ENCODE results near the gene EHMT1.

EHMT1 gene

DNA sequence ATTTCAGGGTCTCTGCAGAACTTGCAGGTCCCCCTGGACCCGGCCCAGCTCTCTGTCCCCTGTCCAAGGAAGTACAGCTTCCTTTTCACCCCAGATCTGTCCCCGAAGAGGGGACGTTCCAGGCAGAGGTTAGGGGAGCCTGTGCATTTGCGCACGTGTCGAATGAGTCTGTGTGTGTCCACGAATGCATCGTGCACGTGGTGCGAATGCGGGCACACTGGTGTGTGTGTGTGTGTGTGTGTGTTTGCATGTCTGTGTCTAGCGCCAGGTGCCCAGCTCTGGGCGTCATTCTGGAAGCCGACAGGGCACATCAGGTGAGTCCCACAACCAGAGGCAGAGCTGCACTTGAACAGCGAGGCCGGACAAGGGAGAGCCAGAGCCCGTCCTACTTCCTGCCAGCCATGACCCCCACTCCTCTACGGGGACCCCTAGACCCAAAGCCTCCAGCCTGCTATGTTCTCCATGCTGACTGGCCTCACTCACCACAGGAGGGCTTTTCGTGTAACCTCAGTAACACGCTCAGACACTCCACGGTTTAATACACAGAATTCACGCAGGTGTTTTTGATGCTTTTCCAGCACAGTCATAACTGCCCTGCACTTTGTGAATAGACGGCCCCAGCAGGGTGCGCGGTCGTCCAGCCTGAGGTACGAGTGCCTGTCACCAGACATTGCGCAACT lies 217.5 kb downstream of the EHMT1 start:
- Histone ChIP-seq H3K4me3 (ENCODE audit: low read depth, low read length) (no peak overlapping the region), H3K27ac (no peak overlapping the region), H3K27me3 (replicated peaks) (no peaks in the 10 kb centered on the region), H3K36me3 (replicated peaks) (peaks cover 33% of the 10 kb centered on the region)
- no peak for DNase-seq
- no peak for TF ChIP-seq CTCF (IDR thresholded peaks at IDR 0.05; ENCODE audit: low read depth, low read length, missing control alignments)
- in situ Hi-C loops (cut with HindIII; ENCODE audit: low pct_ligation_motif_present, low sequenced_read_pairs) = no loop called here

DNA sequence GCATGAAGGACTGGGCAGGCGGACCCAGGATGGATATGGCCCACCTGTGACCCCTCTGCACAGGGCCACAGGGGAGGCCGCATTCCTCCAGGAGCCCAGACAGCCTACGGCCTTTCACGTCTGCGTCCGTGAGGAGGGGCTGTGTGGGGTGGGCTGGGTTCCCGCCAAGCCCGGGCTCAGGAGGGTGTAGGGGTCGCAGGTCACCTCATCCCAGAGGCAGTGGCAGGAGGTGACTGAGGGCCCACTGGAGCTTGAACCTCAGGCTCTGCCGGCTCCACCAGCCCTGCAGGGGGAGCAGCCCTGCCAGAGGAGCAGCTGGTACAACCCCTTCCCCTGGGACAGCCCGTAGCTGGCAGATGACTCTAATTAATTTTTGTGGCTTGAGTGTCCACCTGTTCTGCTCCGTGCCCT lies 218.0 kb downstream of the EHMT1 start:
- H3K4me3 ChIP-seq (ENCODE audit: low read depth, low read length) = no peak overlapping the region
- peaks cover 33% of the 10 kb centered on the region for H3K36me3 ChIP-seq (replicated peaks)
- DNase-seq = no peak
- H3K27me3 ChIP-seq (replicated peaks) = no peaks in the 10 kb centered on the region
- no peak overlapping the region for H3K27ac ChIP-seq
- in situ Hi-C loops (cut with HindIII; ENCODE audit: low pct_ligation_motif_present, low sequenced_read_pairs) = no loop called here
- TF ChIP-seq CTCF (IDR thresholded peaks at IDR 0.05; ENCODE audit: low read depth, low read length, missing control alignments) = no peak

GRCh38 chr9:137837345-137838278 lies 218.8 kb downstream of the EHMT1 start:
- Histone ChIP-seq H3K36me3 (replicated peaks) (peaks cover 31% of the 10 kb centered on the region), H3K4me3 (ENCODE audit: low read depth, low read length) (no peak overlapping the region), H3K27me3 (replicated peaks) (no peaks in the 10 kb centered on the region), H3K27ac (no peak overlapping the region)
- TF ChIP-seq CTCF (IDR thresholded peaks at IDR 0.05; ENCODE audit: low read depth, low read length, missing control alignments) = no peak
- DNase-seq = no peak
- in situ Hi-C loops (cut with HindIII; ENCODE audit: low pct_ligation_motif_present, low sequenced_read_pairs) = no loop called here

DNA sequence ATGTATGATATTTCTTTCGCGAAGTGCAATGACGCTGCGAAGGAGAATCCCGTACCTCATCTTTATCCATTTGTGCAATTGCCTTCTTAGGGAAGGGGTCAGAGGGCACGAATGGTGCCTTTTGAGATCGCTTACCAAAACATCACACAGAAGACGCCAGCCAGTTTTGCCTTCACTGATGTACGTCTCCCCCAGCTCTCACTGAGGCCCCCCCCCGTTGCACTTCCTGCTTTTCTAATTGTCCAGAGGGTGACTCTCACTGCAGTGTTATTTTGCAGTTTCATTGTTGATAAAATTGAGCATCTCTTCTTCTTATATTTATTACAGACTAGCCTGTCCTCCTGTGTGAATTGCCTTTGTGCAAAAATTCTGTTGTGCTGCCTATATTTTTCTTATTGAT lies 219.8 kb downstream of the EHMT1 start:
- TF ChIP-seq CTCF (IDR thresholded peaks at IDR 0.05; ENCODE audit: low read depth, low read length, missing control alignments) = no peak
- H3K27ac ChIP-seq = no peak overlapping the region
- H3K27me3 ChIP-seq (replicated peaks) = no peaks in the 10 kb centered on the region
- no peak for DNase-seq
- in situ Hi-C loops (cut with HindIII; ENCODE audit: low pct_ligation_motif_present, low sequenced_read_pairs) = no loop called here
- H3K36me3 ChIP-seq (replicated peaks) = peaks cover 28% of the 10 kb centered on the region
- no peak overlapping the region for H3K4me3 ChIP-seq (ENCODE audit: low read depth, low read length)

- in situ Hi-C loops (cut with HindIII; ENCODE audit: low pct_ligation_motif_present, low sequenced_read_pairs) = no loop called here
Measured at GRCh38 chr9:137843355-137843754, 224.6 kb downstream of the EHMT1 start.

More at GRCh38 chr9:137843355-137843754, 224.6 kb downstream of the EHMT1 start:
- no peaks in the 10 kb centered on the region for H3K27me3 ChIP-seq (replicated peaks)
- no peaks in the 10 kb centered on the region for H3K36me3 ChIP-seq (replicated peaks)
- no peak for DNase-seq
- no peak for TF ChIP-seq CTCF (IDR thresholded peaks at IDR 0.05; ENCODE audit: low read depth, low read length, missing control alignments)
- H3K4me3 ChIP-seq (ENCODE audit: low read depth, low read length) = no peak overlapping the region
- H3K27ac ChIP-seq = no peak overlapping the region

All from brain microvascular endothelial cell (primary cell).